ENCODE results near the gene CST9L.
"Not testable (repeated sequence)": the region's sequence is repeated elsewhere in the genome, so short reads cannot be mapped to it uniquely, and the experiment has no call there.

The CST9L gene

GRCh38 chr20:23586735-23587525 lies 18.6 kb upstream of the CST9L start:
- no peak for DNase-seq (ENCODE audit: low spot score)

- DNase-seq (ENCODE audit: low spot score) = no peak
Measured at GRCh38 chr20:23585808-23586734, 17.8 kb upstream of the CST9L start.

GRCh38 chr20:23585449-23585807 lies 17.1 kb upstream of the CST9L start:
- DNase-seq (ENCODE audit: low spot score) = no peak

GRCh38 chr20:23584434-23585199 lies 16.3 kb upstream of the CST9L start:
- DNase-seq (ENCODE audit: low spot score) = no peak

GRCh38 chr20:23583526-23583925 lies 15.2 kb upstream of the CST9L start:
- no peak for DNase-seq (ENCODE audit: low spot score)

GRCh38 chr20:23582293-23582692 lies 14.0 kb upstream of the CST9L start:
- DNase-seq (ENCODE audit: low spot score) = no peak

GRCh38 chr20:23581833-23582232 lies 13.5 kb upstream of the CST9L start:
- DNase-seq (ENCODE audit: low spot score) = not testable (repeated sequence)

GRCh38 chr20:23574977-23575376 lies 6.7 kb upstream of the CST9L start:
- DNase-seq (ENCODE audit: low spot score) = no peak

- DNase-seq (ENCODE audit: low spot score) = no peak
Measured at GRCh38 chr20:23570178-23570760, 2.0 kb upstream of the CST9L start.

- no peak for DNase-seq (ENCODE audit: low spot score)
Measured at GRCh38 chr20:23569570-23569969, 1.3 kb upstream of the CST9L start.

- no peak for DNase-seq (ENCODE audit: low spot score)
Measured at GRCh38 chr20:23568971-23569330, 667 bp upstream of the CST9L start.

GRCh38 chr20:23566199-23566932 lies 1.9 kb downstream of the CST9L start:
- DNase-seq (ENCODE audit: low spot score) = no peak

GRCh38 chr20:23565503-23566045 lies 2.7 kb downstream of the CST9L start:
- DNase-seq (ENCODE audit: low spot score) = no peak

GRCh38 chr20:23564927-23565326 lies 3.4 kb downstream of the CST9L start:
- no peak for DNase-seq (ENCODE audit: low spot score)

GRCh38 chr20:23562721-23563342 lies 5.5 kb downstream of the CST9L start:
- no peak for DNase-seq (ENCODE audit: low spot score)

GRCh38 chr20:23554401-23554800 lies 13.9 kb downstream of the CST9L start:
- no peak for DNase-seq (ENCODE audit: low spot score)

GRCh38 chr20:23551786-23552185 lies 16.5 kb downstream of the CST9L start:
- no peak for DNase-seq (ENCODE audit: low spot score)

GRCh38 chr20:23551383-23551782 lies 16.9 kb downstream of the CST9L start:
- no peak for DNase-seq (ENCODE audit: low spot score)

GRCh38 chr20:23550227-23550626 lies 18.1 kb downstream of the CST9L start:
- no peak for DNase-seq (ENCODE audit: low spot score)

GRCh38 chr20:23548408-23548807 lies 19.9 kb downstream of the CST9L start:
- no peak for DNase-seq (ENCODE audit: low spot score)

GRCh38 chr20:23547613-23548012 lies 20.7 kb downstream of the CST9L start:
- DNase-seq (ENCODE audit: low spot score) = no peak
